GM18520 (cell line): Measurements from ENCODE around the gene ZFPL1.

Experiments
- ATAC-seq: cut with Tn5 transposase; IDR thresholded peaks from one replicate; pipeline ENCODE4 v1.9.1; 2021; ENCODE audit not compliant: unreplicated experiment

Gene ZFPL1

GRCh38 chr11:65059959-65060824 lies 23.8 kb upstream of the ZFPL1 start:
- no peak for ATAC-seq

DNA sequence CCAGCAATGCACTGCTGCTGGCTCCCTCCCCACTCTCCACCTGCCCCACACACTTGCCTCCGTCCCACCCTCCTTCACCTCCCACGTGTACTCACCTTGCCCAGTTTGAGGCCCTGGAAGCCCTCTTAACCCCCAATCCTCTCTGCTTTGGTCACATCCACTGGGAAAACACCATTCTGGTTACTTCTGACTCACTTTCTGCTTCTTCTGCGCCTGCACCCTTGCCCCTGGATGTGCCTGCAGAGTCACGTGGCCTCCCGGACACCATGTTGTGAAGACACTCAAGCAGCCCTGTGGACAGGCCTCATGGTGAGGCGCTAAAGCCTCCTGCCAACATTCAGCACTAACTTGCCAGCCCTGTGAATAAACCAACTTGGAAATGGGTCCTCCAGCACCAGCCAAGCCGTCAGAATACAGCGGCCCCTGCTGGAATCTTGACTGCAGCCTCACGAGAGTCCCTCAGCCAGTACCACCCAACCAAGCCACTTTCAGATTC lies 23.1 kb upstream of the ZFPL1 start:
- ATAC-seq = no peak

DNA sequence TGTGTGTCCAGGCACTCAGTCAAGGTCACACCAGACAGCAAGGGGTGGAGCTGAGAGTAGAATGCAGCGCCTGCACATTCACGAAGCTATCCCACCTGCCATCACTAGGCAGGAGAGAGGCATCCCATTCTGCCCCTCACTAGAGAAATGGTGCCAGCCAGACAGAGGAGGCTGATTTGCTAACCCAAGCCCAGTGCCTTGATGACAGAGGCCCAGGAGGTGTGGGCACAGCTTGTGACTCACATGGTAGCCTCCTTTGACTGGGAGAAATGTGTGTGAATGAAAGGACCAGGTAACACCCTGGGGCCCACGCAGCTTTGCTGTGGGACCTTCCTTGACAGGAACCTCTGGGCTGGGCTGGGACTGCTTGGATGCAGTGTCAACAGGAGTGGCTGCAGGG lies 20.5 kb upstream of the ZFPL1 start:
- no peak for ATAC-seq

GRCh38 chr11:65064847-65065240 lies 19.2 kb upstream of the ZFPL1 start:
- no peak for ATAC-seq

DNA sequence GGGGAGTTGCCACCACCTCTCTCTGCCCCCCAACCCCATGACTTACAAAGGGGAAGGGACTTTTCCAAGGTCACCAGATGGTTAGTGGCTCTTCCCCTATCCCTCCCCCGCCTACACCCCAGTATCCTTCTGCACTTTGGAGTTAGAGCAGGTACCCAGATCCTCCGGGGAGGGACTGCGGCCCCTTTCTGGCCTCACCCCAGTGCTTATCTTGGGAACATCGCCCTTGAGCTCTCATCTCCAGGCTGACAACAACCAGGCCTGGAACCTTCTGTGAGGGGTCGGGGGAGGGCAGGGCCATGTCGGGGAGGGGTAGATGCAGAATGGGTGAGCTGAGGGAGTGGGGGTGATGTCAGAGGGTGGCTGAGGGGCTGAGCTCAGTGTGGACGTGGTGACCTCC lies 18.2 kb upstream of the ZFPL1 start:
- ATAC-seq = no peak

DNA sequence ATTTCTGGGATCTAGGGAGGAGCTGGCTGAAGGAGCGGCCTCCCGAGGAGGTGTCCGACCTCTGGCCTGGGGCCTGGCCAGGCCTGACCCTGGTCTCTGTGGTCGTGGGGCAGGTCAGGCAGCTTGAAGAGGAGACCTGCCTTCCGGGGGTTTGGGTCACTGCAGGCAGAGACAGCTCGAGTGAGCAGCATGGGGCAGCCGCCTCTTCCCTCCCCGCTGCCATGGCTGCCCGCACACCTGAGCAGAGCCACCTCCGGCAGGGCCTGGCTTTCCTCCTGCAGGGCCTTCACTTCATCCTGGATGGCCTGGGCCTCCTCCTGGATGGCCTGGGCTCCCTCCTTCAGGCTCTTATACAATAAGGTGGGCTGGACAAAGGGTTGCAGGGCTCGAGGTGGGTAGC lies 17.7 kb upstream of the ZFPL1 start:
- ATAC-seq = no peak

DNA sequence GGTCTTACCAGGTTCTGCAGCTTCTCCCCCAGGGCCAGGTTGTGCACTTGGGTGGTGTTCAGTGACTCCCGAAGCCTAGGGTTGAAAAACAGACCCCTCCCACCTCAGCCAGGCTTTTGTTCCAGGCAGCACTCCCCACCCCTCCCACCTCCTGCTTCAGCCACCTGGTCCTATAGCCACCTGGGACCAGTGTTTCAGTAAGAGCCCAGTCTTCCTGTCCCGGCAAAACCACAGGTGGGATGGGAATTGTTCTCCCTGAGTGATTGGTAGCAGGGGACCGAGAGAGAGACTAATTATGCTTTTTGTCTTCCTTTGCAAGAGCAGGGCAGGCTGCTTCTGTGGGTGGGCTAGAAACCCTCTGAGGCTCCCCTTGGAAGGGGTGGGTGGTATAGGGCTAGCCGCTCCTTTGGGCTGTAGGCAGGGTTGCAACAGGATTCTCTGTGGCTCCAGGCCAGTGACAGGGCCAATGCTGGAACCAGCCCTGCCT lies 17.2 kb upstream of the ZFPL1 start:
- ATAC-seq = no peak

- no peak for ATAC-seq
These were observed 16.6 kb upstream of the ZFPL1 start for GRCh38 chr11:65067446-65067845.

DNA sequence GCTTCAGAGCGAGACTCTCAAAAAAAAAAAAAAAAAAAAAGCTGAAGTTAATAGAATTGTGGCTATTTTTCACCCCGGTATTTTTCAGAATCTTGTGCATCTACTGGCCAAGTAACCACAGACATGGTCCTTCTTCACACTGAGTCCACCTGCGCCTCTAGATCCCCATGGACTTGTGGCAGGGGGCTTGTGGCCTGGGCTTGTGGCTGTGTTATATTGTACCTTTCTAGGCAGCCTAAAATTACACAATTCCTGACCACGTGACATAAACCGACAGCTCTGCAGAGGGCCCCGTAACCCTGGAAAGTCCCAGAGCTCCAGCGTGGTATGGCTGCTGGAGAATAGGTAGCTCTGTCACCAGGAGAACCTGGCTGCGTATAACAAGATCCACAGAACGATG lies 14.8 kb upstream of the ZFPL1 start:
- ATAC-seq = no peak

GRCh38 chr11:65071907-65072630 lies 12.0 kb upstream of the ZFPL1 start:
- no peak for ATAC-seq

DNA sequence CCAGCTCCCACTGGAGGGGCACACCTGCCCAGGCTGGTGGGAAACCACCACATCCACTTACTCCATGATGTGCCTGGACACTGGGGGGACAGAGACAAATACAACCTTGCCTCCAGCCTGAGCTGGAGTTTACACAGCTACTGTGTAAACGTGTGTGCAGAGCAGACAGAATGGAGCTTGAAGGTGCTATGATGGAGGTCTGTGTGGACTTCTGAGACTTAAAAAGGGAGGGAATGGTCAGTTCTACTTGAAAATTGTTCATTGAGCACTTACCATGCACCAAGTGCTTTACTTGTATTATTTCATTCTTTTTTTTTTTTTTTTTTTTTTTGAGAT lies 11.4 kb upstream of the ZFPL1 start:
- no peak for ATAC-seq

DNA sequence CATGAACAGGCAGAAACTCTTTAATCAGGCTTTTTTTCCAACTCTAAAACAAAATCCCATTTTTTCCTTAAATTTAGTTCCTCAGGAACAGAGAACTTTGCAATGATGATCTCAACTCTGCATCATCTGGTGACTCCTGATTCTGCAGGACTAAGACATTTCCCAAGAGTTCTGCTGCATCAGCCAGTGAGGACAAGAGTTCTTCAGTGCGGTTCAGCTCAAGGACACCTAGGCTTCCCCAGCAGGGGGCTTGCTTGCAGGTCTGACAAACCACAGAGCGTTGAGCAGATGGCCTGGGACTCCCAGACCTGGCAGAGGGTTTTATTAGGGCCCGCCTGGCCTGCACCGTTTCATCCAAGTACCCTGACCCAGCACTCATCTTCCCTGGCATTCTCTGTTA lies 6.6 kb upstream of the ZFPL1 start:
- no peak for ATAC-seq

- no peak for ATAC-seq
These were observed 5.9 kb upstream of the ZFPL1 start for GRCh38 chr11:65078151-65078550.

GRCh38 chr11:65078786-65079342 lies 5.2 kb upstream of the ZFPL1 start:
- no peak for ATAC-seq

DNA sequence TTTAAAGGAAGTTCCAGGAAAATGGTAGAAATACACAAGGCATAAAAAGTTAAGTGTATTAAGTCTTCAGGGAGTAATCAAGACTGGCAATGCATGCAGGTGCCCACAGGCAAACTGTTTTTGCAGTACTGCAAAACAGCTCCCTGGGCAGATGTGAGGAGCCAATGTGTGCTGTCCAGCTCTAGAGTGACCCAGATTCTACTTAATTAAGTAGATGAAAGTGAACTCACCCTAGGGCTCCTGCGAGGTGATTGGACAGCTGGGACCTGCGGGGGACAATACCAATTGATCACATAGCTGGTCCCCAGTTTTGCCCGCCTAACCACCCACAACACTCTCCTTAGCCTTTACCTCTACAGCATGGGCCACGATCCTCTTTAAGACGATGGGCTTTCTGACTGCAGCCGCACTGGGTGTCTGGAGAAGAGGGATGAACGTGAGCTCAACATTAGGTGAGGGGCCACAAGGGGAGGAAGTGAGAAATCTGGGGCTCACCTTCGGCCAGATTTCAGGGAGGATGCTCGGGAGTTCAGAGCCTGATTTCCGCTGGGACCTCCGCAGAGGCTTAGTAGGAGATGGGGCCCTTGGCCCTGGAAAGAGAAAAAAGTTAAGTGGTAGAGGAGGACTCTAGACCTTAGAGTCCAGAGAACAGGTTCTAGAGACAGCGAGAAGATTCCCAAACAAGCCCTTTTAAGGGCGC lies 738 bp upstream of the ZFPL1 start:
- ATAC-seq = no peak

DNA sequence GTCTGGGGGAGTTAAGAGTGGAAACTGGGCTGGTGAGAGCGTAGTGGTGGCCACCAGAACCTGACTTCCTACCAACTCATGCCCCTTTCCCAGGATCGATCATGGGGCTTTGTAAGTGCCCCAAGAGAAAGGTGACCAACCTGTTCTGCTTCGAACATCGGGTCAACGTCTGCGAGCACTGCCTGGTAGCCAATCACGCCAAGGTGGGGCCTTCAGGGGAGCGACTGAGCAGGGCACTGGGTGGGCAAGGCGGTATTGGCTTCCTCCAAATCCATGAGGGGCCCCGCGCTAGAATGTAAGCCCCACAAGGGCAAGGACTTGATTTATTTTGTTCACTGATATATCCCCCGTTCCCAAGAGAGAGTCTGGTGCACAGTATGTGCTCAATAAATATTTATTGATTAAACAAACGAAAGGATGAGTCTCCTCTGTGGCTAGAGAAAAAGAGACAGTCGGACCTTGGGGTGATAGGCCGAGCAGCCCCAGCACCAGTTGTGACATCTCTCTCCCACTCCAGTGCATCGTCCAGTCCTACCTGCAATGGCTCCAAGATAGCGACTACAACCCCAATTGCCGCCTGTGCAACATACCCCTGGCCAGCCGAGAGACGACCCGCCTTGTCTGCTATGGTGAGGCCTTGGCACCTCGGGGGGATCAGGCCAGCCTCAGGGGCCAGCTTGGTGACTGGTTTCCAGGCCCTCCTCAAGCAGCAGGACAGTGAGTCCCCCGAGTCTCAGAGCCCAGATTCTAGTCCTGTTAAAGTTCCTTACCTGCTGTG lies 765 bp downstream of the ZFPL1 start:
- no peak for ATAC-seq

DNA sequence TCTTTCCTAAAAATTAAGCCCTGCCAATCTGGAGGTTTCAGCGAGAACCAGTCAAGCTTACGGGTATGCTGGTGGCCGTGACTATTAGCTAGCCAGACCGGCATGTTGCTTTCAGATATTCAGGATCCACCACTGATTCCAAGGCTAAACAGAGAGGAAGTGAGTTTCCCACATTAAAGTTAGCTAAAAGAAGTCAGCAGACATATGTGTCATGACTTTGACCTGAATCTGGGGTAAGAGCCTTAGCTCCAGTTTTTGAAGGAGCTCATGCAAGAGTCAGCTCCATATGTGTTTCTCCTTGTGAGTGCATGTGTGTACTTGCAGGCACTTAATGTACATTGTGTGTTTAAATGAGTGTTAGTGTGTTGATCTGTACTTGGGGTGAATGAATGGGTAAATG lies 1.4 kb downstream of the ZFPL1 start:
- no peak for ATAC-seq

DNA sequence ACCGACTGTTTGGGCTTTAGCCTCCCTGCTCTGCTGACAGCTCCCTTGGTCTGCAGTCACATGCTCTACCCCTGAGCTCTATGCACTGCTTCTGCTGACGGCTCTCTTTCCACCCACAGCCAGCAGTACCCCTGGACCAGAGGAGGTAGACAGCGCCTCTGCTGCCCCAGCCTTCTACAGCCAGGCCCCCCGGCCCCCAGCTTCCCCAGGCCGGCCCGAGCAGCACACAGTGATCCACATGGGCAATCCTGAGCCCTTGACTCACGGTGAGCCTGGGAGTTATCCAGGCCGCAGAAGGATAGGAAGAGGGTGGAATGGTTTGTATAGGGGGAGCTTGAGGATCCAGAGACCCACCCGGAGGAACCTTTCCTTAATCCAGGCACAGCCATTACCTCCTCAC lies 2.8 kb downstream of the ZFPL1 start:
- ATAC-seq = no peak

GRCh38 chr11:65087216-65087615 lies 3.2 kb downstream of the ZFPL1 start:
- ATAC-seq = no peak

DNA sequence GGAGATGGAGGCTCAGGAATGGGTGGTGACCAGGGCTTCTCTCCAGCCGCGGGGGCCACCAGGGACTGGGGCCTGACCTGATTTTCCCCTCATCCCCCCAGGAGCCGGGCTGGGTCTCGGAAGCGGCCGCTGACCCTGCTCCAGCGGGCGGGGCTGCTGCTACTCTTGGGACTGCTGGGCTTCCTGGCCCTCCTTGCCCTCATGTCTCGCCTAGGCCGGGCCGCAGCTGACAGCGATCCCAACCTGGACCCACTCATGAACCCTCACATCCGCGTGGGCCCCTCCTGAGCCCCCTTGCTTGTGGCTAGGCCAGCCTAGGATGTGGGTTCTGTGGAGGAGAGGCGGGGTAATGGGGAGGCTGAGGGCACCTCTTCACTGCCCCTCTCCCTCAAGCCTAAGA lies 3.8 kb downstream of the ZFPL1 start:
- no peak for ATAC-seq

DNA sequence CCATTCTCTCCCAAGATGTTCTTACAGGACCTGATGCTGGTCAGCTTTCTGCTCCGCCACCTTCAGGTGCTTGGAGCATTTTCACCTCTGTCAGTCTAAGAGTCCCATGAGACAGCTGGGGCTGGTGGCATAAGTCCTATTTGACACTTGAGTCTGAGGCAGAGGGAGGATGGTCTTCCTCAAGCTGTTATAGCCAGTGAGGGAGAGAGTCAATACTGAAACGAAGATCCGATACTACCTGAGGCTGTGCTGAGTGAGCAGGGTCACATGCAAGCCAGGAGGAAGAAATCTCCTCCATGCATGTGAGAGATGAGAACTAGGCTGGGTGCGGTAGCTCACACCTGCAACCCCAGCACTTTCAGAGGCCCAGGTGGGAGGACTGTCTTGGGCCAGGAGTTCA lies 5.6 kb downstream of the ZFPL1 start:
- no peak for ATAC-seq
